Activated naive CD8-positive, alpha-beta T cell (primary cell): Measurements from ENCODE around the gene KCNJ1.

Experiments
- H3K27ac Mint-ChIP-seq: one replicate; pipeline ENCODE4 v1.8.0; 2021; ENCODE audit warnings: mixed read lengths
- H3K27me3 Mint-ChIP-seq: one replicate; pipeline ENCODE4 v1.8.0; 2021; ENCODE audit warnings: mixed read lengths
- H3K36me3 Mint-ChIP-seq: one replicate; pipeline ENCODE4 v1.8.0; 2021; ENCODE audit warnings: mixed read lengths
- H3K4me1 Mint-ChIP-seq: one replicate; pipeline ENCODE4 v1.8.0; 2021; ENCODE audit warnings: low read depth, mixed read lengths
- H3K4me3 Mint-ChIP-seq: one replicate; pipeline ENCODE4 v1.8.0; 2021; ENCODE audit warnings: mild to moderate bottlenecking, mixed read lengths
- H3K9me3 Mint-ChIP-seq: one replicate; pipeline ENCODE4 v1.8.0; 2021; ENCODE audit warnings: low read depth, mixed read lengths

The KCNJ1 gene

GRCh38 chr11:128867277-128867676, at the start of gene KCNJ1:
Gene KCNJ1 (minus strand): TSS chr11:128867296. CDS start chr11:128840243, 27,053 bp downstream.
- H3K27ac Mint-ChIP-seq = no peak within 1 kb of the TSS
- no peak within 1 kb of the TSS for H3K4me3 Mint-ChIP-seq
- H3K27me3 Mint-ChIP-seq = no peaks in the 10 kb centered on the region
- H3K9me3 Mint-ChIP-seq = no peaks in the 10 kb centered on the region
- no peaks in the 10 kb centered on the region for H3K36me3 Mint-ChIP-seq
- no peaks in the 10 kb centered on the region for H3K4me1 Mint-ChIP-seq

- no peak overlapping the region for H3K27ac Mint-ChIP-seq
- H3K4me3 Mint-ChIP-seq = no peak overlapping the region
- H3K27me3 Mint-ChIP-seq = peaks cover 10% of the 10 kb centered on the region
- H3K36me3 Mint-ChIP-seq = peaks cover 2% of the 10 kb centered on the region
- no peaks in the 10 kb centered on the region for H3K9me3 Mint-ChIP-seq
- no peaks in the 10 kb centered on the region for H3K4me1 Mint-ChIP-seq
Observed at GRCh38 chr11:128916681-128917080, 49.6 kb upstream of the KCNJ1 start.

GRCh38 chr11:128916037-128916572, 49.0 kb upstream of the KCNJ1 start:
- H3K4me1 Mint-ChIP-seq = no peaks in the 10 kb centered on the region
- peaks cover 10% of the 10 kb centered on the region for H3K27me3 Mint-ChIP-seq
- H3K27ac Mint-ChIP-seq = no peak overlapping the region
- H3K36me3 Mint-ChIP-seq = peaks cover 2% of the 10 kb centered on the region
- no peaks in the 10 kb centered on the region for H3K9me3 Mint-ChIP-seq
- H3K4me3 Mint-ChIP-seq = no peak overlapping the region

- Mint-ChIP-seq H3K27ac (no peak overlapping the region), H3K36me3 (peaks cover 2% of the 10 kb centered on the region), H3K27me3 (peaks cover 15% of the 10 kb centered on the region), H3K4me3 (no peak overlapping the region), H3K4me1 (no peaks in the 10 kb centered on the region), H3K9me3 (no peaks in the 10 kb centered on the region)
Observed at GRCh38 chr11:128915149-128915521, 48.0 kb upstream of the KCNJ1 start.

GRCh38 chr11:128914216-128915148, 47.4 kb upstream of the KCNJ1 start:
- H3K27me3 Mint-ChIP-seq = peaks cover 20% of the 10 kb centered on the region
- H3K9me3 Mint-ChIP-seq = no peaks in the 10 kb centered on the region
- H3K4me3 Mint-ChIP-seq = no peak overlapping the region
- no peaks in the 10 kb centered on the region for H3K4me1 Mint-ChIP-seq
- H3K36me3 Mint-ChIP-seq = peaks cover 2% of the 10 kb centered on the region
- H3K27ac Mint-ChIP-seq = no peak overlapping the region

- H3K9me3 Mint-ChIP-seq = no peaks in the 10 kb centered on the region
- H3K27ac Mint-ChIP-seq = no peak overlapping the region
- peaks cover 2% of the 10 kb centered on the region for H3K36me3 Mint-ChIP-seq
- H3K4me1 Mint-ChIP-seq = no peaks in the 10 kb centered on the region
- H3K4me3 Mint-ChIP-seq = no peak overlapping the region
- peaks cover 22% of the 10 kb centered on the region for H3K27me3 Mint-ChIP-seq
Observed at GRCh38 chr11:128913806-128914205, 46.7 kb upstream of the KCNJ1 start.

GRCh38 chr11:128911701-128912100, 44.6 kb upstream of the KCNJ1 start:
- Mint-ChIP-seq H3K9me3 (no peaks in the 10 kb centered on the region), H3K27me3 (peaks cover 25% of the 10 kb centered on the region), H3K4me3 (no peak overlapping the region), H3K36me3 (no peaks in the 10 kb centered on the region), H3K27ac (no peak overlapping the region), H3K4me1 (peaks cover 1% of the 10 kb centered on the region)

- Mint-ChIP-seq H3K27me3 (peaks cover 25% of the 10 kb centered on the region), H3K9me3 (no peaks in the 10 kb centered on the region), H3K27ac (no peak overlapping the region), H3K4me3 (no peak overlapping the region), H3K36me3 (no peaks in the 10 kb centered on the region), H3K4me1 (peaks cover 2% of the 10 kb centered on the region)
Observed at GRCh38 chr11:128911239-128911638, 44.1 kb upstream of the KCNJ1 start.

GRCh38 chr11:128910576-128910975, 43.5 kb upstream of the KCNJ1 start:
- H3K27me3 Mint-ChIP-seq = peaks cover 25% of the 10 kb centered on the region
- H3K4me3 Mint-ChIP-seq = no peak overlapping the region
- no peaks in the 10 kb centered on the region for H3K36me3 Mint-ChIP-seq
- peaks cover 9% of the 10 kb centered on the region for H3K4me1 Mint-ChIP-seq
- no peak overlapping the region for H3K27ac Mint-ChIP-seq
- no peaks in the 10 kb centered on the region for H3K9me3 Mint-ChIP-seq

- H3K27ac Mint-ChIP-seq = no peak overlapping the region
- no peaks in the 10 kb centered on the region for H3K9me3 Mint-ChIP-seq
- no peak overlapping the region for H3K4me3 Mint-ChIP-seq
- H3K27me3 Mint-ChIP-seq = peaks cover 23% of the 10 kb centered on the region
- H3K36me3 Mint-ChIP-seq = no peaks in the 10 kb centered on the region
- H3K4me1 Mint-ChIP-seq = peaks cover 12% of the 10 kb centered on the region
Observed at GRCh38 chr11:128909438-128910125, 42.5 kb upstream of the KCNJ1 start.

- no peak overlapping the region for H3K4me3 Mint-ChIP-seq
- H3K27me3 Mint-ChIP-seq = peaks cover 25% of the 10 kb centered on the region
- H3K36me3 Mint-ChIP-seq = no peaks in the 10 kb centered on the region
Observed at GRCh38 chr11:128908391-128909246, 41.5 kb upstream of the KCNJ1 start.

GRCh38 chr11:128907585-128907984, 40.5 kb upstream of the KCNJ1 start:
- H3K4me1 Mint-ChIP-seq = peaks cover 20% of the 10 kb centered on the region
- no peak overlapping the region for H3K4me3 Mint-ChIP-seq
- H3K27me3 Mint-ChIP-seq = peaks cover 23% of the 10 kb centered on the region
- H3K9me3 Mint-ChIP-seq = no peaks in the 10 kb centered on the region
- no peaks in the 10 kb centered on the region for H3K36me3 Mint-ChIP-seq
- no peak overlapping the region for H3K27ac Mint-ChIP-seq

More at GRCh38 chr11:128908391-128909246, 41.5 kb upstream of the KCNJ1 start:
- Mint-ChIP-seq H3K4me1 (peaks cover 20% of the 10 kb centered on the region), H3K27ac (no peak overlapping the region), H3K9me3 (no peaks in the 10 kb centered on the region)

- peaks cover 20% of the 10 kb centered on the region for H3K27me3 Mint-ChIP-seq
- no peak overlapping the region for H3K27ac Mint-ChIP-seq
Observed at GRCh38 chr11:128906185-128907050, 39.3 kb upstream of the KCNJ1 start.

More at GRCh38 chr11:128906185-128907050, 39.3 kb upstream of the KCNJ1 start:
- no peaks in the 10 kb centered on the region for H3K9me3 Mint-ChIP-seq
- no peaks in the 10 kb centered on the region for H3K36me3 Mint-ChIP-seq
- peak overlapping the region; percentile 70 for H3K4me3 Mint-ChIP-seq
- peaks cover 20% of the 10 kb centered on the region for H3K4me1 Mint-ChIP-seq
